Neural cell (in vitro differentiated cells): ENCODE data around the gene AMIGO3. TPM values are rescaled to one million over a fixed set of nuclear protein-coding genes. Genes with fewer than 3 reads are reported as not detected.

Experiments
- H2AFZ ChIP-seq: fragments of 200-600, 300-800 bp; sonication (generic), shearing (Covaris generic); 2 replicates; pipeline ENCODE4 v1.6.0; 2014; ENCODE audit warnings: low read depth, mild to moderate bottlenecking, antibody characterized with exemption, low read length, moderate library complexity
- H3F3A ChIP-seq: fragments of 200-600 bp; shearing (Covaris generic); 2 replicates; pipeline ENCODE4 v1.6.1; 2016; ENCODE audit warnings: mild to moderate bottlenecking, moderate library complexity, mixed read lengths, antibody characterized with exemption, low read length; ENCODE audit not compliant: insufficient read depth, poor library complexity, severe bottlenecking
- H3K27ac ChIP-seq: fragments of 200-600, 300-800 bp; sonication (generic), shearing (Covaris generic); 2 replicates; pipeline ENCODE4 v1.5.1; 2014; ENCODE audit warnings: mild to moderate bottlenecking, low read length, moderate library complexity
- H3K27me3 ChIP-seq: fragments of 300-800, 200-600 bp; sonication (generic), shearing (Covaris generic); 2 replicates; pipeline ENCODE4 v1.6.0; 2014; ENCODE audit warnings: mild to moderate bottlenecking, low read depth, low read length, moderate library complexity; ENCODE audit not compliant: insufficient read depth
- H3K36me3 ChIP-seq: fragments of 300-800, 200-600 bp; sonication (generic), shearing (Covaris generic); 2 replicates; pipeline ENCODE4 v1.5.1; 2014; ENCODE audit warnings: mild to moderate bottlenecking, antibody characterized with exemption, low read length, moderate library complexity; ENCODE audit not compliant: insufficient read depth
- H3K4me2 ChIP-seq: fragments of 300-800, 200-600 bp; sonication (generic), shearing (Covaris generic); 2 replicates; pipeline ENCODE4 v1.6.0; 2014; ENCODE audit warnings: mild to moderate bottlenecking, low read length
- H3K4me3 ChIP-seq: fragments of 300-800, 200-600 bp; sonication (generic), shearing (Covaris generic); 2 replicates; pipeline ENCODE4 v1.5.1; 2014; ENCODE audit warnings: mild to moderate bottlenecking, low read length, moderate library complexity
- H3K79me2 ChIP-seq: fragments of 200-600 bp; shearing (Covaris generic); replicated peaks from 2 replicates; pipeline ENCODE4 v1.6.0; 2014; ENCODE audit warnings: mild to moderate bottlenecking, low read length, moderate library complexity; ENCODE audit not compliant: insufficient read depth
- H3K9ac ChIP-seq: fragments of 300-800, 200-600 bp; sonication (generic), shearing (Covaris generic); 2 replicates; pipeline ENCODE4 v1.6.1; 2016; ENCODE audit warnings: mild to moderate bottlenecking, low read length, mixed read lengths
- H3K9me2 ChIP-seq: fragments of 200-600 bp; shearing (Covaris generic); 2 replicates; pipeline ENCODE4 v1.6.1; 2016; ENCODE audit warnings: mild to moderate bottlenecking, low read length, mixed read lengths; ENCODE audit not compliant: insufficient read depth
- H3K9me3 ChIP-seq: fragments of 200-600, 300-800 bp; sonication (generic), shearing (Covaris generic); 2 replicates; pipeline ENCODE4 v1.6.1; 2016; ENCODE audit warnings: mild to moderate bottlenecking, mixed run types, low read length, moderate library complexity, mixed read lengths
- H4K20me1 ChIP-seq: fragments of 200-600 bp; shearing (Covaris generic); 2 replicates; pipeline ENCODE4 v1.6.1; 2016; ENCODE audit warnings: mild to moderate bottlenecking, mixed run types; ENCODE audit not compliant: insufficient read depth
- CTCF ChIP-seq: fragments of 450-650 bp; IDR thresholded peaks from 2 replicates; pipeline ENCODE4 v1.5.1; 2014; ENCODE audit warnings: antibody characterized with exemption, mild to moderate bottlenecking, moderate library complexity; ENCODE audit not compliant: poor library complexity, severe bottlenecking
- EP300 ChIP-seq: fragments of 450-650 bp; conservative IDR thresholded peaks from 2 replicates; pipeline ENCODE4 v1.6.1; 2014; ENCODE audit warnings: antibody characterized with exemption, mild to moderate bottlenecking, moderate library complexity; ENCODE audit not compliant: poor library complexity, severe bottlenecking
- EZH2 ChIP-seq: fragments of 200-600, 300-800 bp; shearing (Covaris generic), sonication (generic); IDR thresholded peaks from 2 replicates; pipeline ENCODE4 v1.6.1; 2014; ENCODE audit warnings: antibody characterized with exemption, low read length, borderline replicate concordance, mild to moderate bottlenecking; ENCODE audit not compliant: insufficient read depth, poor library complexity, severe bottlenecking
- MXI1 ChIP-seq: fragments of 450-650 bp; conservative IDR thresholded peaks from 2 replicates; pipeline ENCODE4 v1.6.1; 2014; ENCODE audit warnings: antibody characterized with exemption, mild to moderate bottlenecking; ENCODE audit not compliant: poor library complexity, severe bottlenecking
- POLR2AphosphoS5 ChIP-seq: IDR thresholded peaks from 2 replicates; pipeline ENCODE4 v1.6.1; 2012
- RAD21 ChIP-seq: fragments of 450-650 bp; conservative IDR thresholded peaks from 2 replicates; pipeline ENCODE4 v1.6.1; 2014; ENCODE audit warnings: antibody characterized with exemption, mild to moderate bottlenecking, moderate library complexity
- SMC3 ChIP-seq: fragments of 450-650 bp; conservative IDR thresholded peaks from 2 replicates; pipeline ENCODE4 v1.6.1; 2014; ENCODE audit warnings: antibody characterized with exemption, mild to moderate bottlenecking, moderate library complexity; ENCODE audit not compliant: poor library complexity
- TAF1 ChIP-seq: IDR thresholded peaks from 2 replicates; pipeline ENCODE4 v1.6.1; 2012; ENCODE audit warnings: low read depth
- polyA plus RNA-seq: library from polyadenylated mRNA; depleted of rRNA; stranded (reverse); fragments of >200 nt; gene quantifications from 2 replicates; pipeline ENCODE4 v1.2.3, GENCODE V29; 2014
- TF ChIP-seq, protein P1 (sequence below): IDR thresholded peaks from 2 replicates; pipeline ENCODE4 v1.6.1; 2012; ENCODE audit warnings: borderline replicate concordance

AMIGO3 gene
- polyA plus RNA-seq, 1 donor from 2014 or later, result 4.0 TPM

DNA sequence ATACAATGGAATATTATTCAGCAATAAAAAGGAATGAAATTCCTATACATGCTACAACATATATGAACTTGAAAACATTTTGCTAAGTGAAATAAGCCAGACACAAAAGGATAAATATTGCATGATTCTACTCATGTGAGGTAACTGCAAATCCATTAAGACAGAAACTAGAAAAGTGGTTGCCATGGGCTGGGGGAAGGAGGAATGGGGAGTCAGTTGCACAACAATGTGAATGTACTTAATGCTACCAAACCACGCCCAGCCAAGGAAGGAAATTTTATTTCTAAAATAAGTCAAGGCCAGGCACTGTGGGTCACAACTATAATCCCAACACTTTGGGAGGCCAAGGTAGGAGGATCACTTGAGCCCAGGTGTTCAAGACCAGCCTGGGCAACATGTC lies 14.1 kb upstream of the AMIGO3 start:
- Histone ChIP-seq H3F3A (no peaks in the 10 kb centered on the region), H3K27ac (no peak overlapping the region), H3K9me3 (no peaks in the 10 kb centered on the region), H3K9me2 (no peaks in the 10 kb centered on the region), H3K9ac (no peak overlapping the region), H3K36me3 (no peaks in the 10 kb centered on the region), H3K4me3 (no peak overlapping the region), H3K27me3 (no peaks in the 10 kb centered on the region), H3K4me2 (no peak overlapping the region), H3K79me2 (no peaks in the 10 kb centered on the region), H4K20me1 (no peaks in the 10 kb centered on the region), H2AFZ (no peak overlapping the region)
- TF ChIP-seq MXI1, result no peak
- no peak for TF ChIP-seq RAD21
- TF ChIP-seq TAF1, result no peak
- TF ChIP-seq CTCF, result no peak
- TF ChIP-seq EP300, result no peak
- TF ChIP-seq EZH2, result no peak
- TF ChIP-seq, protein P1, sequence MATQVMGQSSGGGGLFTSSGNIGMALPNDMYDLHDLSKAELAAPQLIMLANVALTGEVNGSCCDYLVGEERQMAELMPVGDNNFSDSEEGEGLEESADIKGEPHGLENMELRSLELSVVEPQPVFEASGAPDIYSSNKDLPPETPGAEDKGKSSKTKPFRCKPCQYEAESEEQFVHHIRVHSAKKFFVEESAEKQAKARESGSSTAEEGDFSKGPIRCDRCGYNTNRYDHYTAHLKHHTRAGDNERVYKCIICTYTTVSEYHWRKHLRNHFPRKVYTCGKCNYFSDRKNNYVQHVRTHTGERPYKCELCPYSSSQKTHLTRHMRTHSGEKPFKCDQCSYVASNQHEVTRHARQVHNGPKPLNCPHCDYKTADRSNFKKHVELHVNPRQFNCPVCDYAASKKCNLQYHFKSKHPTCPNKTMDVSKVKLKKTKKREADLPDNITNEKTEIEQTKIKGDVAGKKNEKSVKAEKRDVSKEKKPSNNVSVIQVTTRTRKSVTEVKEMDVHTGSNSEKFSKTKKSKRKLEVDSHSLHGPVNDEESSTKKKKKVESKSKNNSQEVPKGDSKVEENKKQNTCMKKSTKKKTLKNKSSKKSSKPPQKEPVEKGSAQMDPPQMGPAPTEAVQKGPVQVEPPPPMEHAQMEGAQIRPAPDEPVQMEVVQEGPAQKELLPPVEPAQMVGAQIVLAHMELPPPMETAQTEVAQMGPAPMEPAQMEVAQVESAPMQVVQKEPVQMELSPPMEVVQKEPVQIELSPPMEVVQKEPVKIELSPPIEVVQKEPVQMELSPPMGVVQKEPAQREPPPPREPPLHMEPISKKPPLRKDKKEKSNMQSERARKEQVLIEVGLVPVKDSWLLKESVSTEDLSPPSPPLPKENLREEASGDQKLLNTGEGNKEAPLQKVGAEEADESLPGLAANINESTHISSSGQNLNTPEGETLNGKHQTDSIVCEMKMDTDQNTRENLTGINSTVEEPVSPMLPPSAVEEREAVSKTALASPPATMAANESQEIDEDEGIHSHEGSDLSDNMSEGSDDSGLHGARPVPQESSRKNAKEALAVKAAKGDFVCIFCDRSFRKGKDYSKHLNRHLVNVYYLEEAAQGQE, result no peak
- TF ChIP-seq SMC3, result no peak

GRCh38 chr3:49732597-49732996 lies 13.1 kb upstream of the AMIGO3 start:
- Histone ChIP-seq H3K27ac (no peak overlapping the region), H3K36me3 (no peaks in the 10 kb centered on the region), H2AFZ (no peak overlapping the region), H3K4me2 (no peak overlapping the region), H3K79me2 (no peaks in the 10 kb centered on the region), H3K9me2 (no peaks in the 10 kb centered on the region), H3K4me3 (no peak overlapping the region), H3F3A (no peaks in the 10 kb centered on the region), H3K9ac (no peak overlapping the region), H3K9me3 (no peaks in the 10 kb centered on the region), H3K27me3 (no peaks in the 10 kb centered on the region), H4K20me1 (no peaks in the 10 kb centered on the region)
- TF ChIP-seq RAD21 (no peak), EZH2 (no peak), EP300 (no peak), SMC3 (no peak), CTCF (no peak), TAF1 (no peak), POLR2AphosphoS5 (no peak), MXI1 (no peak)
- TF ChIP-seq, protein P1, result no peak
